Tibial nerve (tissue), 4 donors: ENCODE results near the gene WNT4. TPM values are rescaled to one million over a fixed set of nuclear protein-coding genes. Genes with fewer than 3 reads are reported as not detected.
A peak's percentile ranks its signal among the peaks of the same experiment; 100 is the strongest.

Experiments
- DNase-seq, 2 donors: peaks; one replicate each; pipeline ENCODE4 v3.0.0-alpha.2; 2019; ENCODE audit warnings: low spot score in 2 of 2
- H3K27ac ChIP-seq, 4 donors: fragments of 200-600 bp; sonication (generic) in 3 of 4; one replicate each; pipeline ENCODE4 v1.5.1; 2017 to 2019; ENCODE audit warnings: mild to moderate bottlenecking in 1 of 4
- H3K27me3 ChIP-seq, 2 donors: fragments of 200-600 bp; sonication (generic) in 1 of 2; one replicate each; pipeline versions ENCODE4 v1.5.1 to v1.6.0; 2017 to 2019
- H3K36me3 ChIP-seq, 3 donors: fragments of 200-600 bp; sonication (generic); one replicate each; pipeline ENCODE4 v1.5.1; 2018 to 2019
- H3K4me1 ChIP-seq, 4 donors: fragments of 200-600 bp; sonication (generic) in 3 of 4; one replicate each; pipeline ENCODE4 v1.5.1; 2017 to 2019
- H3K4me3 ChIP-seq, 4 donors: fragments of 200-600 bp; sonication (generic) in 3 of 4; one replicate each; pipeline ENCODE4 v1.5.1; 2017 to 2019; ENCODE audit warnings: mild to moderate bottlenecking in 1 of 4, moderate library complexity in 1 of 4
- H3K9me3 ChIP-seq, 4 donors: fragments of 200-600 bp; sonication (generic) in 3 of 4; one replicate each; pipeline ENCODE4 v1.5.1; 2017 to 2019
- CTCF ChIP-seq, 5 experiments: fragments of 200-600 bp in 3 of 5; fragments of 450-650 bp in 2 of 5; sonication (generic) in 3 of 5; IDR thresholded peaks; one replicate each; pipeline ENCODE4 v1.5.1; 2016 to 2019; ENCODE audit warnings: antibody characterized with exemption in 5 of 5, mild to moderate bottlenecking in 3 of 5, moderate library complexity in 2 of 5
- EP300 ChIP-seq, 2 donors: sonication (generic); formaldehyde crosslinking; IDR thresholded peaks; one replicate each; pipeline ENCODE4 v1.6.1; 2017; ENCODE audit warnings: antibody characterized with exemption in 2 of 2, mild to moderate bottlenecking in 1 of 2
- POLR2A ChIP-seq, 2 donors: fragments of 450-650 bp; IDR thresholded peaks; one replicate each; pipeline ENCODE4 v1.6.1; 2017; ENCODE audit warnings: antibody characterized with exemption in 2 of 2, mild to moderate bottlenecking in 2 of 2, moderate library complexity in 2 of 2
- WGBS, 2 donors: methylation state at CpG; one replicate each; pipeline ENCODE4 v1.1.5; 2018; 5-methylcytosine and 5-hydroxymethylcytosine counted together
- total RNA-seq, 4 donors: library from RNA; depleted of rRNA; stranded (reverse); fragments of >200 nt; gene quantifications; one replicate each; pipeline ENCODE4 v1.1.0, GENCODE V29; 2016

The WNT4 gene
- total RNA-seq, 4 donors from 2014 or later: under 0.01 to 0.63 (median 0.20) TPM; not detected in 1

- Histone ChIP-seq H3K27me3 (no peaks in the 10 kb centered on the region), H3K4me1 (peaks cover 0 to 25% (median 2%) of the 10 kb centered on the region in 4 donors), H3K9me3 (no peaks in the 10 kb centered on the region), H3K36me3 (peaks cover 0 to 26% (median 0%) of the 10 kb centered on the region in 3 donors), H3K27ac (peak overlapping the region; percentile 50 to 85 (median 71)), H3K4me3 (no peak overlapping the region)
- TF ChIP-seq CTCF (IDR thresholded peaks at IDR 0.05) (no peak), EP300 (IDR thresholded peaks at IDR 0.05) (no peak), POLR2A (IDR thresholded peaks at IDR 0.05) (no peak)
- no peak for DNase-seq
- 48 to 65% methylated on average over 4 to 8 of the region's 8 CpGs for WGBS, 2 donors
Observed at GRCh38 chr1:22123071-22123390, 19.9 kb downstream of the WNT4 start.

- WGBS, 2 donors: 50 to 52% methylated on average over 18 to 21 of the region's 21 CpGs
- Histone ChIP-seq H3K27ac (peak overlapping the region; percentile 50 to 85 (median 71)), H3K4me3 (no peak overlapping the region), H3K4me1 (peaks cover 0 to 30% (median 7%) of the 10 kb centered on the region in 4 donors), H3K9me3 (no peaks in the 10 kb centered on the region), H3K27me3 (no peaks in the 10 kb centered on the region), H3K36me3 (peaks cover 0 to 31% (median 0%) of the 10 kb centered on the region in 3 donors)
- peak in 1 of 5 experiments; percentile 9 for TF ChIP-seq CTCF (IDR thresholded peaks at IDR 0.05)
- no peak for TF ChIP-seq POLR2A (IDR thresholded peaks at IDR 0.05)
- TF ChIP-seq EP300 (IDR thresholded peaks at IDR 0.05): peak in 1 of 2 donors; percentile 52
- no peak for DNase-seq
Observed at GRCh38 chr1:22122273-22123070, 20.4 kb downstream of the WNT4 start.

GRCh38 chr1:22121421-22121911 lies 21.4 kb downstream of the WNT4 start:
- DNase-seq: no peak
- 63 to 67% methylated on average over 15 of the region's 15 CpGs for WGBS, 2 donors
- Histone ChIP-seq H3K9me3 (no peaks in the 10 kb centered on the region), H3K4me1 (peaks cover 0 to 40% (median 13%) of the 10 kb centered on the region in 4 donors), H3K4me3 (no peak overlapping the region), H3K27ac (peak overlapping the region in 3 of 4 donors; percentile 61 to 85 (median 81)), H3K36me3 (peaks cover 0 to 31% (median 0%) of the 10 kb centered on the region in 3 donors), H3K27me3 (no peaks in the 10 kb centered on the region)
- no peak for TF ChIP-seq POLR2A (IDR thresholded peaks at IDR 0.05)
- TF ChIP-seq EP300 (IDR thresholded peaks at IDR 0.05): no peak
- no peak for TF ChIP-seq CTCF (IDR thresholded peaks at IDR 0.05)

GRCh38 chr1:22120469-22120790 lies 22.5 kb downstream of the WNT4 start:
- no peaks in the 10 kb centered on the region for H3K27me3 ChIP-seq
- peak overlapping the region in 2 of 4 donors; percentile 61 to 85 for H3K27ac ChIP-seq
- peaks cover 0 to 51% (median 15%) of the 10 kb centered on the region in 4 donors for H3K4me1 ChIP-seq
- no peak for DNase-seq
- peaks cover 0 to 31% (median 0%) of the 10 kb centered on the region in 3 donors for H3K36me3 ChIP-seq
- 73 to 80% methylated on average over 9 to 11 of the region's 11 CpGs for WGBS, 2 donors
- H3K9me3 ChIP-seq: no peaks in the 10 kb centered on the region
- TF ChIP-seq EP300 (IDR thresholded peaks at IDR 0.05) (no peak), CTCF (IDR thresholded peaks at IDR 0.05) (no peak), POLR2A (IDR thresholded peaks at IDR 0.05) (no peak)
- H3K4me3 ChIP-seq: no peak overlapping the region
